Measurements from ENCODE around the gene C4BPA. TPM values are rescaled to one million over a fixed set of nuclear protein-coding genes. Genes with fewer than 3 reads are reported as not detected.
A peak's percentile ranks its signal among the peaks of the same experiment; 100 is the strongest.

Gene C4BPA
- total RNA-seq, 6 donors from 2014 or later, result 39.0 to 618 (median 118) TPM

DNA sequence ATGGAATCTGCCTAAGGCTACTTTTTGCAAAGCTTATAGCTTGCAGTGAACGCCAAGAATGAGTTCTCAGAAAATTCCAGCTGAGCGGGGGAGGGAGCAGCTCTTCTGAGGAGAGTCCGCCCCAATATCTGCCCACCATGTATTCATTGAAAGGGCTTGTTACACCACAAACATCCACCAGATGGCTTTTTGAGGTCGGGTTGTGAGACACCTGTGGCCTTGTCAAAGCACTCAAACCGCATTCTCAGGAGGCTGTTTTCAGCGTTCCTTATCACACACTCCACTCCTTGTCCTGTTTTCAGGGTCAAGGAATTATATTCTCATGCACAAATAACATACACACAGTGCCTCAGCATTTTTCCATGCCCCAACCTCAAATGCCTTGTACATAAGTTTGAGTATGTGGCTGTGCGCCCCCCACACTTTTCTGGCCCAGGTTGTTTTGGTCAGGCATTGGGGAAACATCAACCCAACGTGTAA lies 19.3 kb upstream of the C4BPA start:
- ATAC-seq (ENCODE audit: low FRiP score in 2 of 2) (peak; percentile 64 to 78), DNase-seq (peak in 1 of 2 donors; percentile 76)
- WGBS, 2 donors, result 26 to 29% methylated on average over 8 of the region's 8 CpGs
- Histone ChIP-seq H3K4me1 (peaks cover 0 to 22% (median 8%) of the 10 kb centered on the region in 4 donors), H3K4me3 (no peak overlapping the region), H3K9me3 (no peaks in the 10 kb centered on the region), H3K27ac (peak overlapping the region in 2 of 4 donors; percentile 24 to 37), H3K27me3 (no peaks in the 10 kb centered on the region), H3K36me3 (no peaks in the 10 kb centered on the region)
- TF ChIP-seq, protein P1, sequence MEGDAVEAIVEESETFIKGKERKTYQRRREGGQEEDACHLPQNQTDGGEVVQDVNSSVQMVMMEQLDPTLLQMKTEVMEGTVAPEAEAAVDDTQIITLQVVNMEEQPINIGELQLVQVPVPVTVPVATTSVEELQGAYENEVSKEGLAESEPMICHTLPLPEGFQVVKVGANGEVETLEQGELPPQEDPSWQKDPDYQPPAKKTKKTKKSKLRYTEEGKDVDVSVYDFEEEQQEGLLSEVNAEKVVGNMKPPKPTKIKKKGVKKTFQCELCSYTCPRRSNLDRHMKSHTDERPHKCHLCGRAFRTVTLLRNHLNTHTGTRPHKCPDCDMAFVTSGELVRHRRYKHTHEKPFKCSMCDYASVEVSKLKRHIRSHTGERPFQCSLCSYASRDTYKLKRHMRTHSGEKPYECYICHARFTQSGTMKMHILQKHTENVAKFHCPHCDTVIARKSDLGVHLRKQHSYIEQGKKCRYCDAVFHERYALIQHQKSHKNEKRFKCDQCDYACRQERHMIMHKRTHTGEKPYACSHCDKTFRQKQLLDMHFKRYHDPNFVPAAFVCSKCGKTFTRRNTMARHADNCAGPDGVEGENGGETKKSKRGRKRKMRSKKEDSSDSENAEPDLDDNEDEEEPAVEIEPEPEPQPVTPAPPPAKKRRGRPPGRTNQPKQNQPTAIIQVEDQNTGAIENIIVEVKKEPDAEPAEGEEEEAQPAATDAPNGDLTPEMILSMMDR (IDR thresholded peaks at IDR 0.05), result peak; percentile 36 to 82 (median 68)
- TF ChIP-seq POLR2AphosphoS5 (IDR thresholded peaks at IDR 0.05), result no peak

DNA sequence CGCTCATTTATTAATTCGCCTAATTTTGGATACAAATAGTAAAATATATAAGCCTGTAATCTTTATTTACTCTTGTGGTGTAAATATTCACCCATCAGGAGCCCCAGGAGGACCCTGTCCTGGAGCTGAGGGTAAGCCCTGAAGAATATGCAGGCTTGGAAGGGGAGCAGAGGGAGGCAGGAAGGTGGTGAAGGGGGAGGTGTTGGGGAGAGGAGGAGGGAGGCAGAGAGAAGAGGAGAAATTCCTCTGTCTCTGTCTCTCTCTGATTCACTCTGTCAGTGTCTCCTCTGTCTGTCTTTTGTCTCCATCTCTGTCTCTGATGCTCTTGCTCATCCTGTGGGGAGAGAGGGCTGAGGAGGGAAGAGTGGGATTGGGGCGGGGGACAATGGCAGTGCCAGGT lies 18.1 kb upstream of the C4BPA start:
- no peaks in the 10 kb centered on the region for H3K9me3 ChIP-seq
- H3K36me3 ChIP-seq, result no peaks in the 10 kb centered on the region
- 73 to 75% methylated on average over 3 of the region's 3 CpGs for WGBS, 2 donors
- peak overlapping the region in 1 of 4 donors; percentile 24 for H3K27ac ChIP-seq
- no peaks in the 10 kb centered on the region for H3K27me3 ChIP-seq
- H3K4me1 ChIP-seq, result peaks cover 0 to 25% (median 13%) of the 10 kb centered on the region in 4 donors
- H3K4me3 ChIP-seq, result no peak overlapping the region
- ATAC-seq (ENCODE audit: low FRiP score in 2 of 2) (no peak), DNase-seq (no peak)
- TF ChIP-seq EP300 (IDR thresholded peaks at IDR 0.05), result no peak
- TF ChIP-seq, protein P1 (IDR thresholded peaks at IDR 0.05), result no peak
- TF ChIP-seq POLR2A (IDR thresholded peaks at IDR 0.05), result no peak
- TF ChIP-seq POLR2AphosphoS5 (IDR thresholded peaks at IDR 0.05), result no peak

DNA sequence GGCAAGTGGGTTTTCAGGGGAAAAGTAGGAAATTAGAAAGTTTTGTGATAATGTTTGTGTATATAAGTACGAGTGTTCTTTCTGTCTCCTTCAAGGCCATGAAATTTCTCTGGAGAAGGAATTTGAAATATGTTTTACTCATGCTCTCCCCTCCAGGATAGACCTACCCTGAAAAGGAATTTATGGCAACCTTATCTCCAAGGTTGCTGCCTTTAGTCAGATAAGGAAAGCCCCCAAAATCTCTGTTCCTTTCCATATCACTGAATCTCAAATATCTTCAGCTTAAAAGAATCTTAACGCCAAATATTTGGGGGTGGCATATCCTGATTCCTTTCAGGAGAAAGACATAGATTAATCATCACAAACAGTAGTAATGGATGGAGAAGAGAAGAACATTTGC lies 15.9 kb upstream of the C4BPA start:
- TF ChIP-seq POLR2AphosphoS5 (IDR thresholded peaks at IDR 0.05), result no peak
- TF ChIP-seq EP300 (IDR thresholded peaks at IDR 0.05), result no peak
- TF ChIP-seq, protein P1 (IDR thresholded peaks at IDR 0.05), result no peak
- no peak for TF ChIP-seq POLR2A (IDR thresholded peaks at IDR 0.05)
- no peak overlapping the region for H3K4me3 ChIP-seq
- no peaks in the 10 kb centered on the region for H3K9me3 ChIP-seq
- H3K27me3 ChIP-seq, result no peaks in the 10 kb centered on the region
- ATAC-seq (ENCODE audit: low FRiP score in 2 of 2) (no peak), DNase-seq (no peak)
- H3K4me1 ChIP-seq, result peaks cover 0 to 25% (median 16%) of the 10 kb centered on the region in 4 donors
- 63 to 65% methylated on average over 2 of the region's 2 CpGs for WGBS, 2 donors
- peak overlapping the region in 1 of 4 donors; percentile 68 for H3K27ac ChIP-seq
- no peaks in the 10 kb centered on the region for H3K36me3 ChIP-seq

DNA sequence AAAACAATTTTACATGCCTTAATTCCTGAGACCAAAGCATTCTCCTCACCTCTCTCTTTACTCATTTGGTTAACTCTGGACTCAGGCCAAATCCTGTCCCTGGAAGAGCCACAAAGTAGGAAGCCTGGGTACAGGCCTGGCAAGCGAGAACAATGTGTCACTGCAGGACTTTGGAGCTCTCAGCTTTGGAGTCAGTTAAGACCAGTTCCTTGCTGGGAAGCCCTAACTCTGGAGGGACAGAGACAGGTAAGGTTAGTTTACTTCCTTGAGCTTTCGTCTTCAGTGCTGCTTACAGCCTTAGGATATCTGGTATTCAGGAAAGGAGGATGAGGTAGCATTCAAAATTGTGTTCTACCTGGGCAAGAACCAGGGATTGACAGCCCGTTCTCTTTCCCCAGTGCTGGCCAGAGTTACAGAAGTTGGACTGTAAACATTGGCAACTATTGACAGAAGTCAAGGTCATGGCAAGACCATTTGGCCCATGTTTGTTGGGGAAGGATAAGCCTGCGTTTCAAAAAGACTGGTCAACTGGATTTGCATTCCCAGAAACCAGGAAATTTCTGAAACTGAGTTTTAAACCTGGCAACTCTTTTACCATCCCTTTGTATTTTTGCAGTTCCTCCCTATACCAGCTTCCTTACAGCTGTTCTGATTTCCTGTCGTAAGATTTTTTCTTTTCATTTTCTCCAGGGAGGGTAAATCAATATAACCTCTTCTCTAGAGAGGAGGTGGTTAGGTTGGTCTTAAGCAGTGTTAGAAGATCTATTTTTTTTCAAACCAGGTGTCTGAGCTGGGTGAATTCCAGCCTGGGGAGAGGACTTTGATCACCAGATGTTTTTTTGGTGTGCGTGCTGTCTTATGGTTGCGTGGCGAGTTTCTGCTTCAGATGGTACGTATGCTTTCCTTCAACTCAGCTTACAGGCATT lies 15.1 kb upstream of the C4BPA start, which contains the start of gene C4BPB:
TSS of gene C4BPB (plus strand) at position 160 of the 926 bp plus-strand sequence. CDS start at position 832, 672 bp downstream.
- Histone ChIP-seq H3K9me3 (no peaks in the 10 kb centered on the region), H3K36me3 (no peaks in the 10 kb centered on the region), H3K4me1 (peaks cover 0 to 25% (median 16%) of the 10 kb centered on the region in 4 donors), H3K27ac (peak within 1 kb of the TSS in 2 of 4 donors; percentile 3 to 68), H3K27me3 (no peaks in the 10 kb centered on the region), H3K4me3 (no peak within 1 kb of the TSS)
- 66 to 76% methylated on average over 8 to 9 of the region's 9 CpGs for WGBS, 2 donors
- TF ChIP-seq, protein P1 (IDR thresholded peaks at IDR 0.05), result no peak
- TF ChIP-seq POLR2AphosphoS5 (IDR thresholded peaks at IDR 0.05), result no peak
- TF ChIP-seq POLR2A (IDR thresholded peaks at IDR 0.05), result no peak
- no peak for TF ChIP-seq EP300 (IDR thresholded peaks at IDR 0.05)
- ATAC-seq (ENCODE audit: low FRiP score in 2 of 2), result peak; percentile 14 to 49
- DNase-seq, result peak in 1 of 2 donors; percentile 36
